WTC11 (cell line): ENCODE measurements around the gene CMKLR1. TPM values are rescaled to one million over a fixed set of nuclear protein-coding genes. Genes with fewer than 3 reads are reported as not detected.

Experiments
- ATAC-seq: fragments of 200-7000 bp; cut with Tn5 transposase; 2 replicates; pipeline ENCODE4 v1.10.0; 2021; ENCODE audit warnings: mild to moderate bottlenecking, moderate library complexity
- CTCF ChIA-PET: fragments of 300-600 bp; sonication (Branson Sonifier 250); formaldehyde crosslinking; loops from one replicate; lab custom pipeline; 2021; ENCODE audit warnings: antibody characterized with exemption; lab: Charles Lee
- POLR2A ChIA-PET: fragments of 350-600 bp; sonication (Branson Sonifier 250); formaldehyde crosslinking; loops from one replicate; lab custom pipeline; 2021; ENCODE audit warnings: antibody characterized with exemption; lab: Charles Lee
- DNase-seq: peaks from one replicate; pipeline ENCODE4 v3.0.0; 2021; ENCODE audit warnings: low spot score
- H3K27ac Mint-ChIP-seq: 2 replicates; pipeline ENCODE4 v1.8.0; 2021; ENCODE audit warnings: mixed read lengths
- H3K27me3 Mint-ChIP-seq: 2 replicates; pipeline ENCODE4 v1.8.0; 2021; ENCODE audit warnings: low read depth, mild to moderate bottlenecking, moderate library complexity, mixed read lengths
- H3K36me3 Mint-ChIP-seq: 2 replicates; pipeline ENCODE4 v1.8.0; 2021; ENCODE audit warnings: mixed read lengths
- H3K4me1 Mint-ChIP-seq: 2 replicates; pipeline ENCODE4 v1.8.0; 2022; ENCODE audit warnings: mixed read lengths
- H3K4me3 Mint-ChIP-seq: 2 replicates; pipeline ENCODE4 v1.8.0; 2021; ENCODE audit warnings: mild to moderate bottlenecking, moderate library complexity, mixed read lengths
- H3K9me3 Mint-ChIP-seq: 2 replicates; pipeline ENCODE4 v1.8.0; 2021; ENCODE audit warnings: mixed read lengths
- CREM ChIP-seq: sonication (generic); formaldehyde crosslinking; IDR thresholded peaks from 2 replicates; pipeline ENCODE4 v1.8.1; 2022; ENCODE audit warnings: mild to moderate bottlenecking, missing genetic modification reagents, moderate library complexity
- ETV6 ChIP-seq: sonication (generic); formaldehyde crosslinking; IDR thresholded peaks from 2 replicates; pipeline ENCODE4 v1.8.1; 2022; ENCODE audit warnings: mild to moderate bottlenecking, missing genetic modification reagents
- FOXK1 ChIP-seq: sonication (generic); formaldehyde crosslinking; IDR thresholded peaks from 2 replicates; pipeline ENCODE4 v1.8.0; 2022; ENCODE audit warnings: mild to moderate bottlenecking, moderate library complexity, missing genetic modification reagents
- FOXP1 ChIP-seq: sonication (generic); formaldehyde crosslinking; IDR thresholded peaks from 2 replicates; pipeline ENCODE4 v1.8.0; 2022; ENCODE audit warnings: missing genetic modification reagents, mild to moderate bottlenecking, moderate library complexity, borderline replicate concordance
- JUN ChIP-seq: sonication (generic); formaldehyde crosslinking; IDR thresholded peaks from 2 replicates; pipeline ENCODE4 v1.8.0; 2023; ENCODE audit warnings: mild to moderate bottlenecking, missing genetic modification reagents
- MXD4 ChIP-seq: fragments of 250-450 bp; sonication (Bioruptor Pico); IDR thresholded peaks from 2 replicates; pipeline ENCODE4 v1.8.0; 2021; ENCODE audit warnings: mild to moderate bottlenecking, moderate library complexity, borderline replicate concordance
- NFE2L1 ChIP-seq: sonication (generic); formaldehyde crosslinking; IDR thresholded peaks from 2 replicates; pipeline ENCODE4 v1.8.1; 2023; ENCODE audit warnings: missing genetic modification reagents
- NR2C2 ChIP-seq: sonication (generic); formaldehyde crosslinking; IDR thresholded peaks from 2 replicates; pipeline ENCODE4 v1.8.0; 2022; ENCODE audit warnings: mild to moderate bottlenecking, missing genetic modification reagents
- TP53 ChIP-seq: sonication (generic); formaldehyde crosslinking; IDR thresholded peaks from 2 replicates; pipeline ENCODE4 v1.8.1; 2023; ENCODE audit warnings: mild to moderate bottlenecking, missing genetic modification reagents
- ZBTB21 ChIP-seq: sonication (generic); formaldehyde crosslinking; IDR thresholded peaks from 2 replicates; pipeline ENCODE4 v1.8.1; 2023; ENCODE audit warnings: mild to moderate bottlenecking, missing genetic modification reagents, borderline replicate concordance
- ZNF121 ChIP-seq: sonication (generic); formaldehyde crosslinking; IDR thresholded peaks from 2 replicates; pipeline ENCODE4 v1.8.0; 2023; ENCODE audit warnings: missing genetic modification reagents
- ZNF263 ChIP-seq: sonication (generic); formaldehyde crosslinking; IDR thresholded peaks from 2 replicates; pipeline ENCODE4 v1.8.1; 2022; ENCODE audit warnings: low read depth, mild to moderate bottlenecking, moderate library complexity, missing genetic modification reagents
- ZNF425 ChIP-seq: fragments of 250-450 bp; sonication (Bioruptor Pico); conservative IDR thresholded peaks from 2 replicates; pipeline ENCODE4 v1.9.0; 2021; ENCODE audit warnings: mild to moderate bottlenecking
- total RNA-seq: library from RNA; stranded (reverse); gene quantifications from 3 replicates; pipeline ENCODE4 v1.2.3, GENCODE V29; 2021
- TF ChIP-seq, protein P1 (sequence below): sonication (generic); formaldehyde crosslinking; IDR thresholded peaks from 2 replicates; pipeline ENCODE4 v1.8.0; 2022; ENCODE audit warnings: mild to moderate bottlenecking, missing genetic modification reagents
- TF ChIP-seq, protein P2 (sequence below): sonication (generic); formaldehyde crosslinking; conservative IDR thresholded peaks from 2 replicates; pipeline ENCODE4 v1.8.1; 2023; ENCODE audit warnings: mild to moderate bottlenecking, low read depth, missing genetic modification reagents, moderate library complexity
- TF ChIP-seq, protein P3 (sequence below): sonication (generic); formaldehyde crosslinking; IDR thresholded peaks from 2 replicates; pipeline ENCODE4 v1.8.0; 2023; ENCODE audit warnings: mild to moderate bottlenecking, missing genetic modification reagents
- TF ChIP-seq, protein P4 (sequence below): sonication (generic); formaldehyde crosslinking; IDR thresholded peaks from 2 replicates; pipeline ENCODE4 v1.8.1; 2023; ENCODE audit warnings: mild to moderate bottlenecking, missing genetic modification reagents, moderate library complexity

CMKLR1 gene
- total RNA-seq, 1 experiment from 2014 or later = 1.6 TPM

DNA sequence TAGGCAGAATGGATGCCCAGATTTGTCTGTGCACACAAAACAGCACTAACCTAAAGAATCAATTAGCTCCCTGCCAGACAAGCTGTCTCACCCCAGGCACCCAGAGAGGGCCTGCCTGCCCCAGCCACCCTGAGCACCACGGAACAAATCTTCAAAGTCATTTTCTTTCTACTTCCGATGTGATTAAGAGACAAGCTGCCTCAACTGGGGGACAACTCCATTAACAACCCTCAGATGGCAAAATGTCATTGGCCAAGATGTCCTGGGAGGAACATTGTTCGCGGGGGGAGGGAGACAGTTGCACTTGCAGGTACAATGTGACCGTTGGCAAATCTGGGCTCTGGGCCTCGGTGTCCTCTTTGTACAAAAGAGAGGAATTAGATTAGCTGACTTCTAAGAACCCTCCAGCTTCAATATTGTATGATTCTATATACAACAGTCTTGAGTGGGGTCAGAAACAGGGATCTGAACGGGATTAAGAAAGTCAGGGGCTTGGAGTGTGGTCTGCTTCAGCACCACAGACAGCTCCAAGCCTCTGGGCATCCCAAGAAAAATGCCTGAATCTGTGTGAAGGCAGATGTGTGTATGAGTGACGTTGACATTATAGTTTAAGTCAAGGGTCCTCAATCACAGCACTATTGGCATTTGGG is 42.8 kb upstream of the CMKLR1 start:
- peaks cover 25% of the 10 kb centered on the region for H3K36me3 Mint-ChIP-seq
- CTCF ChIA-PET = interaction anchor here (0.8 to 1.8 kb wide), 5 partner anchors 12 to 389 kb away, joined by 4 to 8 read pairs (median 4); partner anchors contain the start of gene WSCD2

DNA sequence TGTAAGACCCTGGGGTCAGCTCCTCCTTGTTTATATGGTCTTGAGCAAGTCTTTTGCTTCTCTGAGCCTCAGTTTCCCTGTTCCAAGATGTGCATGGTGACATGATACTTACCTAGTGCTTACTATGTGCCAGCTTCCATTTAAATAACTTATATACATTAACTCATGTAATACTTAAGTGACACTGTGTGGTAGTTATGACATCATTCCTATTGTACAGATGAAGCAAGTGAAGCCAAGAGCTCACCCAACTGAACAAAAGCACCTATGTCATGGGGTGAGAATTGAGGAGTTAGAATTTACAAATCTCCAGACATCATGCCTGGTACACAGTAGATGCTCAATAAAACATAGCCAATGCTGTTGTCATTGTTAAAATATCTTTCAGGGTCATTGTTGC is 41.3 kb upstream of the CMKLR1 start:
- Mint-ChIP-seq H3K27me3 (no peaks in the 10 kb centered on the region; the same call in 1 of the 2 replicates), H3K4me1 (peaks cover 9% of the 10 kb centered on the region; the same call in 1 of the 2 replicates), H3K36me3 (peaks cover 37% of the 10 kb centered on the region), H3K4me3 (no peak overlapping the region), H3K9me3 (peaks cover 50% of the 10 kb centered on the region), H3K27ac (no peak overlapping the region)
- no peak for ATAC-seq
- ChIA-PET POLR2A (no interaction called here), CTCF (no interaction called here)
- DNase-seq = no peak
- TF ChIP-seq, protein P1, sequence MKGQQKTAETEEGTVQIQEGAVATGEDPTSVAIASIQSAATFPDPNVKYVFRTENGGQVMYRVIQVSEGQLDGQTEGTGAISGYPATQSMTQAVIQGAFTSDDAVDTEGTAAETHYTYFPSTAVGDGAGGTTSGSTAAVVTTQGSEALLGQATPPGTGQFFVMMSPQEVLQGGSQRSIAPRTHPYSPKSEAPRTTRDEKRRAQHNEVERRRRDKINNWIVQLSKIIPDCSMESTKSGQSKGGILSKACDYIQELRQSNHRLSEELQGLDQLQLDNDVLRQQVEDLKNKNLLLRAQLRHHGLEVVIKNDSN (CRISPR knock-in tag) = no peak
- TF ChIP-seq NFE2L1 (CRISPR knock-in tag) (no peak), TP53 (CRISPR knock-in tag) (no peak), ETV6 (CRISPR knock-in tag) (no peak), FOXP1 (CRISPR knock-in tag) (no peak), ZNF425 (no peak), ZBTB21 (CRISPR knock-in tag) (no peak), JUN (CRISPR knock-in tag) (no peak), MXD4 (CRISPR knock-in tag) (no peak), CREM (CRISPR knock-in tag) (no peak), ZNF263 (no peak), NR2C2 (CRISPR knock-in tag) (no peak), FOXK1 (CRISPR knock-in tag) (no peak)
- TF ChIP-seq, protein P2, sequence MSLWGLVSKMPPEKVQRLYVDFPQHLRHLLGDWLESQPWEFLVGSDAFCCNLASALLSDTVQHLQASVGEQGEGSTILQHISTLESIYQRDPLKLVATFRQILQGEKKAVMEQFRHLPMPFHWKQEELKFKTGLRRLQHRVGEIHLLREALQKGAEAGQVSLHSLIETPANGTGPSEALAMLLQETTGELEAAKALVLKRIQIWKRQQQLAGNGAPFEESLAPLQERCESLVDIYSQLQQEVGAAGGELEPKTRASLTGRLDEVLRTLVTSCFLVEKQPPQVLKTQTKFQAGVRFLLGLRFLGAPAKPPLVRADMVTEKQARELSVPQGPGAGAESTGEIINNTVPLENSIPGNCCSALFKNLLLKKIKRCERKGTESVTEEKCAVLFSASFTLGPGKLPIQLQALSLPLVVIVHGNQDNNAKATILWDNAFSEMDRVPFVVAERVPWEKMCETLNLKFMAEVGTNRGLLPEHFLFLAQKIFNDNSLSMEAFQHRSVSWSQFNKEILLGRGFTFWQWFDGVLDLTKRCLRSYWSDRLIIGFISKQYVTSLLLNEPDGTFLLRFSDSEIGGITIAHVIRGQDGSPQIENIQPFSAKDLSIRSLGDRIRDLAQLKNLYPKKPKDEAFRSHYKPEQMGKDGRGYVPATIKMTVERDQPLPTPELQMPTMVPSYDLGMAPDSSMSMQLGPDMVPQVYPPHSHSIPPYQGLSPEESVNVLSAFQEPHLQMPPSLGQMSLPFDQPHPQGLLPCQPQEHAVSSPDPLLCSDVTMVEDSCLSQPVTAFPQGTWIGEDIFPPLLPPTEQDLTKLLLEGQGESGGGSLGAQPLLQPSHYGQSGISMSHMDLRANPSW = no peak
- TF ChIP-seq, protein P3, sequence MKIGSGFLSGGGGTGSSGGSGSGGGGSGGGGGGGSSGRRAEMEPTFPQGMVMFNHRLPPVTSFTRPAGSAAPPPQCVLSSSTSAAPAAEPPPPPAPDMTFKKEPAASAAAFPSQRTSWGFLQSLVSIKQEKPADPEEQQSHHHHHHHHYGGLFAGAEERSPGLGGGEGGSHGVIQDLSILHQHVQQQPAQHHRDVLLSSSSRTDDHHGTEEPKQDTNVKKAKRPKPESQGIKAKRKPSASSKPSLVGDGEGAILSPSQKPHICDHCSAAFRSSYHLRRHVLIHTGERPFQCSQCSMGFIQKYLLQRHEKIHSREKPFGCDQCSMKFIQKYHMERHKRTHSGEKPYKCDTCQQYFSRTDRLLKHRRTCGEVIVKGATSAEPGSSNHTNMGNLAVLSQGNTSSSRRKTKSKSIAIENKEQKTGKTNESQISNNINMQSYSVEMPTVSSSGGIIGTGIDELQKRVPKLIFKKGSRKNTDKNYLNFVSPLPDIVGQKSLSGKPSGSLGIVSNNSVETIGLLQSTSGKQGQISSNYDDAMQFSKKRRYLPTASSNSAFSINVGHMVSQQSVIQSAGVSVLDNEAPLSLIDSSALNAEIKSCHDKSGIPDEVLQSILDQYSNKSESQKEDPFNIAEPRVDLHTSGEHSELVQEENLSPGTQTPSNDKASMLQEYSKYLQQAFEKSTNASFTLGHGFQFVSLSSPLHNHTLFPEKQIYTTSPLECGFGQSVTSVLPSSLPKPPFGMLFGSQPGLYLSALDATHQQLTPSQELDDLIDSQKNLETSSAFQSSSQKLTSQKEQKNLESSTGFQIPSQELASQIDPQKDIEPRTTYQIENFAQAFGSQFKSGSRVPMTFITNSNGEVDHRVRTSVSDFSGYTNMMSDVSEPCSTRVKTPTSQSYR = no peak
- TF ChIP-seq, protein P4, sequence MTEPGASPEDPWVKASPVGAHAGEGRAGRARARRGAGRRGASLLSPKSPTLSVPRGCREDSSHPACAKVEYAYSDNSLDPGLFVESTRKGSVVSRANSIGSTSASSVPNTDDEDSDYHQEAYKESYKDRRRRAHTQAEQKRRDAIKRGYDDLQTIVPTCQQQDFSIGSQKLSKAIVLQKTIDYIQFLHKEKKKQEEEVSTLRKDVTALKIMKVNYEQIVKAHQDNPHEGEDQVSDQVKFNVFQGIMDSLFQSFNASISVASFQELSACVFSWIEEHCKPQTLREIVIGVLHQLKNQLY (CRISPR knock-in tag) = no peak

More for the DNA sequence above, 42.8 kb upstream of the CMKLR1 start:
- DNase-seq (peak; percentile 63), ATAC-seq (peak; percentile 80)
- no peaks in the 10 kb centered on the region; the same call in 1 of the 2 replicates for H3K27me3 Mint-ChIP-seq
- POLR2A ChIA-PET = no interaction called here
- peaks cover 38% of the 10 kb centered on the region for H3K9me3 Mint-ChIP-seq
- H3K4me3 Mint-ChIP-seq = no peak overlapping the region
- no peak overlapping the region for H3K27ac Mint-ChIP-seq
- peaks cover 15% of the 10 kb centered on the region for H3K4me1 Mint-ChIP-seq
- peak; percentile 38; the same call in 1 of the 2 replicates for TF ChIP-seq NFE2L1 (CRISPR knock-in tag)
- no peak for TF ChIP-seq ZNF121 (CRISPR knock-in tag)
